Vagina (tissue), 2 donors: ENCODE results near the gene ERVK3-1.

Experiments used
- CTCF ChIP-seq, 3 experiments: fragments of 450-650 bp in 2 of 3; fragments of 200-600 bp in 1 of 3; sonication (generic) in 1 of 3; IDR thresholded peaks; one replicate each; pipeline ENCODE4 v1.5.1; 2017 to 2019; ENCODE audit warnings: antibody characterized with exemption in 3 of 3, mild to moderate bottlenecking in 2 of 3, moderate library complexity in 2 of 3
- POLR2A ChIP-seq, 2 donors: fragments of 450-650 bp; IDR thresholded peaks; one replicate each; pipeline ENCODE4 v1.6.1; 2017; ENCODE audit warnings: antibody characterized with exemption in 2 of 2, mild to moderate bottlenecking in 2 of 2, moderate library complexity in 2 of 2

GRCh38 chr19:58275564-58275963 lies 29.6 kb upstream of the ERVK3-1 start:
- TF ChIP-seq POLR2A (IDR thresholded peaks at IDR 0.05), result no peak
- no peak for TF ChIP-seq CTCF (IDR thresholded peaks at IDR 0.05)
